G401.6 (cell line): ENCODE data around the gene CCR6.
"Not testable (repeated sequence)": the region's sequence is repeated elsewhere in the genome, so short reads cannot be mapped to it uniquely, and the experiment has no call there.

Experiments used
- FAIRE-seq: peaks from 2 replicates; lab custom pipeline; 2012; peaks lifted over from hg19 to GRCh38; lab: Jason Lieb, UNC

The CCR6 gene

DNA sequence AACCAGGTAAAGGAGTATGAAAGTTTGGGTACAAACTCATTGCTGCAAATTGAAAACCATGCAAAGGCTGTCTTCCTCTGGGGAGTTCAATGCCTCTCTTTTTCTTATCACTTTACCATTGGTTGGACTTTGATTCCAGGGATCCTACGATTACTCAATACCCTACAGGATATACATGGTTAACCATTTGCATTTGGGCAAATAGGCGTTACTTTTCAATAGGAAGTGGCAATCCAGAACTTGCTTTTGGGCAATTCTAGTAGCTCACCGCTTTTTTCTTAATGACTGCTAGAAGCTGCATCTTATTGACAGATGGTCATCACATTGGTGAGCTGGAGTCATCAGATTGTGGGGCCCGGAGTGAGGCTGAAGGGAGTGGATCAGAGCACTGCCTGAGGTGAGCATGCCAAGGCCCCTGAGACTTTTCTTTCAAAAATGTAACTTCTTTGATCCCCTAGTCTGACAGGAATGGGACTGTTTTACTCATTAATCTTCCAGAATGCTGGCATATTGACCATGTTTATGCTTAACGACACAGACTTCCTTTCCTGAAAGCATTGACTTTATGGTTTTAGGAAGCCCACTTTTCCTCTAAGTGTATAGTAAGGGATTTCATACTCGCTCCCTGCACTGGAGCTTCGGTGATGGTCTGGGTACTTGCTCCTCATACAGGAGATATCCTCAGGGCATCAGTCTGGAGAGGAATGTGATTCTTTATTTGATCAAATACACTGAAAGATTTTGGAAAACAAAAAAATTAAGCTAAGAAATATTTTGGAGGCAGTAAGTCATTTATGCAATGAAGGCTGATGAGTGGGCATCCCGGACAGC lies at the start of gene CCR6:
CCR6 (plus strand) TSS at position 270 of the 831 bp plus-strand sequence. CDS start 13,039 bp downstream, outside the sequence.
- FAIRE-seq: no peak

DNA sequence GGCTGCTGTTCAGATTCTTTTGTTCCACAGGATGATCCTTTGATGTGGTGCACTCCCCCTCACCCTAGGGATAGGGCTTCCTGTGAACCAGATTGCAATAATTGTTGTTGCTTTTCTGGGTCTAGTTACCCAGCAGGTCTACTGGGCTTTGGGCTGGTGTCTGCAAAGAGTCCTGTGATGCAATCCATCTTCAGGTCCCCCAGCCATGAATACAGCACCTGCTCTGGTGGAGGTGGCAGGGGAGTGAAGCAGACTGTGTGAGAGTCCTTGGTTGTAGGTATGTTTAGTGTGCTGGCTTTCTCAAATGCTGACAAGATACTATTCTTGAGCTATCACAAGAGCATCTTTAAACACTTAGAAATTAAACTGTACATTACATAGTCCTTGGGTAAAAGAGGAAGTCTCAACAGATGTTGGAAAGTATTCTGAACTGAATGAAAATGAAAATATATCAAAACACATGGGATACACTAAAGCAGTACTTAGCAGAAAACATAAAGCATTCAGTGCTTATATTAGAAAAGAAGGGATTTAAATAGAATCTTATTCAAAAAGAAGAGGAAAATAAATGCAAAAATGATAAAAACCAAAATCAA lies 49.1 kb upstream of the CCR6 start:
- FAIRE-seq: no peak

DNA sequence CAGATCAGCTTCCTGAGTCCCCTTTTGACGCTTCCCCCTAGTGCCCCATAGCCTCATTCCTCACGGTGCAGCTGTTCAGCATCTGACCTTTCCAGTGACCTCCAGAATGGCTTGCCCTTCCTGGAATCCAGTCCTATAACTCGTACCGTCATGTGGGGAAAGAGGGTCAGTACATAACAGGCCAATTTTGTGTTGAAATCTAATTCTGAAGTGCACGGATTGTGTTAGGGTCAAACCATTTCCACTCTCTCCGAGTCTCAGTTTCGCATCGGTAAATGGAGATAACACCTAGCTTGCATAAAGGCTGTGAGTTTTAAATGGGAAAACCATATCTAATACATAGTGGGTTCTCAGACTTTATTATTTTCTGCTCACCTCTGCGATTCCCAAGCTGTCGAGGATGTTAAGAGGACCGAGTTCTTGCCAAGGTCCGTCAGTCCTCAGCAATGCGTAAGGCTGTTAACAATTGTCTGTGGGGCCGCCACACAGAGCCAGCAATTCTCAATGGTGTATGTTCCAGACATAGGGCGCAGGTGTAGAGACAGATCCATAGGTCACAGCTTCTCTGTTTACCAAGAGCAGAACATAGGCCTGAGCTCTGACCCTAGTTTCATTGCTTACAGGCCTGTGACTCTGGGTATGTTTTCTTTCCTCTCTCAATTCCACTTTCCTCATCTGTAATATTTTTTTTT lies 45.5 kb upstream of the CCR6 start:
- no peak for FAIRE-seq

DNA sequence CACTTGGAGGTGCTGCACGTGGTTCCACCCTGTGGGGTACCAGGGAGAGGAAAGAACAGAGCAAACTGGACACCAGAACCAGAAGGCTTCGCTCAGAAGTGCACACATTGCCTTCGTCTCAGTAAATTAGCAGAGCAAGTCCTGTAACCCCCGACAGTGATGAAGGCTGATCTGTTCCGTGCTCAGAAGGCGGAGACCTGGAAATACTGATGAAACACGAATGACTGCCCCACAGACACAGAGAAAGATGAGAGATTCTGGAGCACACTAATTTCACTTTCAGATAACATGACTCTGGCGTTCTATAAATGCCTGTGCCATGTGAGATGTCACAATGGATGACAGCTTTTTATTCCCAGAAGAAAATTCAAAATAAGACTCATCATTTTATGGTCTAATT lies 44.2 kb upstream of the CCR6 start:
- no peak for FAIRE-seq

DNA sequence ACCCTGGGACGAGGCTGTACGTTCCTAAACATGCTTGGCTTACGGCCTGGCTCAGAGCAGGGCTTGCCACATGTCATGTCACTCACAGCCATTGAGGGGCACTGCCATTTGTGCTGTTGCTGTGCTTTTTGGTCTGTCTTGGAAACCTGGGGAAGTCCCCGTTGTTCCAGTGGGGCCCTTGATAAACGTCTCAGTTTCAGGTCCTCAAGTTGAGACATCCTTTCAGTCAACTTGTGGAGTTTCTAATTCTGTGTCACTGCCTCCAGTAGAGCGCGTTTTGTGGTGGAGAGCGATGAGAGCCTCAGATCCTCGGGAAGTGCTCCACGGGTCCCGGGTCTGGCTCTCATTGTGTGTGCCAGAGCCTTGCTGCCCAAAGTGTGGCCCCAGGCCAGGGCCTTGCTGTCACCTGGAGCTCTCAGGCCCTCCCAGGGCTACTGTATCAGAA lies 43.0 kb upstream of the CCR6 start:
- FAIRE-seq: no peak

DNA sequence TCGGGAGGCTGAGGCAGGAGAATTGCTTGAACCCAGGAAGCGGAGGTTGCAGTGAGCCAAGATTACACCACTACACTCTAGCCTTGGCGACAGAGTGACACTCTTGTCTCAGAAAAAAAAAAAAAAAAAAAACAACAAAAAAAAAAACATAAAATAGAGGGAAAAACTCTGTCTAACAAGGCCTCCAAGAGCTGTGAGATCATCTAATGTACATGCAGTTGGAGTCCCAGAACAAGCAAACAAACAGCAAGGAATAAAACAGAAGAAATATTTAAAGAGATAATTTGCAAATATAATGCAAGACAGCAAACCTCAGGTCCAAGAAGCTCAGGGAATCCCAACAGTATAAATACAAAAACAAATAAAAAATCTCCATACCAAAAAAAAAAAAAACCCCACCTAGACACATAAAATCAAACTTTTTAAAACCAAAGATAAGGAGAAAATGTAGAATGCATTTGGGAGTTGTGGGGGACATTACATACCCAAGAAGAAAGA lies 35.0 kb upstream of the CCR6 start:
- FAIRE-seq: no peak

DNA sequence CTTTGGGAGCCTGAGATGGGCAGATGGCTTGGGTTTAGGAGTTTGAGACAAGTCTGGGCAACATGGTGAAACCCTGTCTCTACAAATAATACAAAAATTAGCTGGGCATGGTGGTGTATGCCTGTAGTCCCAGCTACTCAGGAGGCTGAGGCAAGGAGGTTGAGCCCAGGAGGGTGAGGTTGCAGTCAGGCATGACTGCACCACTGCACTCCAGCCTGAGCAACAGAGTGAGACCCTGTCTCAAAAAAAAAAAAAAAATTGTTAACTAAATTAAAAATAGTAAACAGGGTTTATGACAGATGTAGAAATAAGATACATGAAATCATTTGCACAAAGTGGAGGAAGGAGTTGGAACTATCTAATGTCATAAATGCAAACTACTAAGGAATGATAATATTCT lies 34.2 kb upstream of the CCR6 start:
- not testable (repeated sequence) for FAIRE-seq

DNA sequence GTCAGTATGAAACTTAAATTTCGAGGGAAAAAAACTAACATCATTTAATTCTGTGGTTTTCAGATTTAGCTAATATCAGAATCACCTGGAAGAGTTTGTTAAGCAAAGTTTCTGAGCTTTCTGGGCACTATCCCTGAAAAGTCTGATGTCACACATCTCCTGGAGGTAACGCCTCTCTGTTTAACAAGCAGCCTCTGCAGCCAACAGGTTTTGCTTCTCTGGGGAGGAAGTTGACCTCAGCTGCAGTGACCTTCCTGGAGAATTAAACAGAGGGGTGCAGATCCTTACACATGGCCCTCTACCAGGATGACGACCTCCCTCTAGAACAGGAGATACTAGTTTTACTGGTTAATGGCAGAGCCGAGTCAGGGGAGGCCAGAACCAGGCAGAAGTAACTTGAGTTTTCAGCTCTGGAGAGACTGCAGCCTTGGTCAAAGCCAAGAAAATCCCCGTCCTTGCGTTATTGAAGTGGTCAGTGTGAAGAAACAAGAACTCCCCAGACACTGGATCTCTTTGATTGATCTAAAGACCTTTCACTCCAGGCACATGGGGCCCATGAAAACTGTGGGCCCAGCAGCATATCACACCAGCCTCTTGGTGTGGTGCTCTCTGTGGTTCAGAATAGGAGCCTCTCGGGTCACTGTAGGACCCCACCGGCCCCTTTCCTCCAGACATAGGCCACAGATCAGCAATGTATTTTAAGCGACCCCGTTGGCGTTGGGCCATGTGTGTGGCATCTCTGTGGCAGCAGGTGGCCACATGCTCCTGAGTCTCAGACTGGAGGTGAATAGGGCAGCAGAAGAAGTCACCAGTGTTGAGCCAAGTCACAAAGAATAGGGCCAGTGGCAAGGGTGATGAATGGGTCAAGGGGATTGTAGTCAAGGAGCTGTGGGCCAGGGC lies 33.4 kb upstream of the CCR6 start:
- FAIRE-seq: no peak

DNA sequence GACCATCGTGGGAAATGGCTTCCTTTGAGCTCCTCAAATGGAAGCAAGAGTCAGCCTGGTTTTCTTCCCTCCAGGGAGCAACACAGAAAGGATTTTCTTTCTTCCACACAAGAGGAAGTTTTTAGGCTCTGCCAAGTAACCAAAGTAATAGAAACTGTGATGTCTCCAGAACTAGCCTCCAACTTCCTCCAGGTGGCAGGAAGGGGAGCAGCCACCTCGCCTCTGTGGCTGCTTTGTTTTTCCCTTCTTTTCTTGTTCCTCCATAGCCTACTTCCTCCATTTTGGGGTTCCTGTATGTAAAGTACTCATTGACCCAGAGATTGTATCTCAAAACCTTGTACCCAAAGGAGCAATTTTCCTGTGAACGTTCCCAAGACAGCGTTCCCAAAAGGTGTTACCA lies 32.7 kb upstream of the CCR6 start:
- FAIRE-seq: no peak

DNA sequence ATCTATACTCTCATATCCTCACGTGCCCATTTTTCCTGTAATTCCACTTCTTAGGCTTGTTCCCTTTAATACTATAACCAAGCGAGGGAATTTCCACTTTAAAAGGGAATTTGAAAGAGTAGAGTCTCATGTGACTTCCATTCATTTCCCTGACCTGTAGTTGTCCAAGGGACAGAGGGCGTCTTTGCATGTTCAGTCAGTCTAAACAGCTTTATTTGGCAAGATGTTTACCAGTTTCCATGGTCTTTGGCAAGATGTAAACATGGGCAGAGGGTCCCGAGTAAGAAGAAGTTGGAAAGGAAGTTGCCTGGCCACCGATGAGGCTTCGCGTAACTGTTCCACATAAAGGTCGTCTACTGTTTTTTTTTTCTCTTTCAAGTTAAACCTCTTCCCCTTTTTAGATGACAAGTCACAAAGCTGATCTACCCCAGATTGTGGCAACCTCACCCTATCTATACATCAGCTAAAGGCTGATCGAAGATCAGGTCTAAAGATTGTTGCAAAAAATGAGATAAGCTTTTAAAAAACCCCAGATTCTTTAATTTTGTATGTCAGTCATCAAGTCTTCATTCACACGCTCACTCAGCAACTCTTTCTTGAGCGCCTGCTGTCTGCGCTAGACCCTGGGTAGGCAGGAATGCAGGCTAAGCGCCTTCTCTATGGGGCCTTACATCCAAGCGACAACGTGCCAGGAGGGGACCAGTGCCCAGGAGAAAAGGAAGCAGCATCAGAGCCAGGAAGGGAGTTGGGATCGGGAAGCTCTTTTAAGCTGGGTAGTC lies 31.7 kb upstream of the CCR6 start:
- FAIRE-seq: no peak

DNA sequence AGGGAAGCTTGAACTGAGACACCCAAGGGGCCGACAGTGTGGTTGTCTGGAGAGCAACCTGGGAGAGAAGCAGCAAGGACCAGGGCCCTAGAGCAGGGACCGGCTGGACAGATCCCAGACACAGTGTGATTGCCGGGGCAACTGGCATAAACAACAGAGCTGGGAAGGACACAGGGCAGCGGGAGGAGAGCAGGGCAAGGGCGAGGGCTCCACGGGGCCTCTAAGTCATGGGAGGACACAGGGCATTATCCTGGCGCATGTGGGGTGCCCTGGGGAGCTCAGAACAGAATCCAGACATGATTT lies 31.1 kb upstream of the CCR6 start:
- no peak for FAIRE-seq

DNA sequence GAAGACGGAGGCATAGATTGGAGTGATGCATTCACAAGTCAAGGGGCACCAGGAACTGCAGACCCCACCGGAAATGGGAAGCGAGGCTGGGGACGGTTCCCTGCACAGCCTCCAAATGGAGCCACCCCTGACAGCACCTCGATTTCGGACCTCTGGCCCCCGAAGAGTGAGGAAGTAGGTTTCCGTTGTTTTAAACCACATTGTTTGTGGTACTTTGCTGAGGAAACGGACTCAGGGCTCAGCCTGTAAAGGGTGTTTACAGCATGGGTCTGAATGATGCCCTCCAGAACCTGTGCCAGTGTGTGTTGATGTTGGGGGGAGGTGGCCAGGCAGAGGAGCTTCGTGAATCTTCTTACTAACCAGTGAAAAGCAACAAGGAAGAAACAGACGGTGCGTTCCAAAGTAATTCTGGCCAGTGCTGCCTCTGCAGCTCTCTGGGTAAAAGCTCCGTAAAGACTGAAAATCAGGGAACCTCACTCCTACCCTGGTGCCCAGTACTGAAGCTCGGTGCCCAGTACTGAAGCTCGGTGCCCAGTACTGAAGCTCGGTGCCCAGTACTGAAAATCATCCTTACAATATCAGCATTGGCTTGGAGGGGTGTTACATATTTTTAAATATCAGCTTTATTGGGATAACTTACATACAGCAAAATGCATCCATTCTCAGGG lies 30.1 kb upstream of the CCR6 start:
- no peak for FAIRE-seq

DNA sequence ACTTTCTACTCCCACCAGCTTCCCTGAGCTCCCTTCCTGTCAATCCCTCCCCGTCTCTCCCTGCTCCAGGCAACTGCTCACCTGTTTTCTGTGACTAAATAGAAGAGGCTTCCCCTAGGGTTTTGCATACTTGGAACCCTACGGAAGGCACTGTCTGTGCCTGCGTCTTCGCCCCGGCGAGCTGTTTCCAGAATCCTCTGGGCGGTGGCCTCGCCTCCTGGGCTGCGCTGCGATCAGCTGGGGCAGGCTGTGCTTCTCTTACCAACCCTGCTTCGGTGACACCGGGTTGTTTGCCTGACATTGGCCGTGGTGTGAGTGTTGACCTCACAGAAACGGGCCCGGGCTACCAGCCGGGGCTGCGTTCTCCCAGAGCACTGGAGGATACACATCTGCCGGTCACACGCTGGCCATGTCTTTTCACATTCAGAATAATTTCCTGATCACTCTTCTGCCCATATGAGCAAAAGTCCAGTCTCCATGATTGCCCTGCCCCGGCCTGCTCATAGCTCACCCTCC lies 29.4 kb upstream of the CCR6 start:
- FAIRE-seq: no peak

DNA sequence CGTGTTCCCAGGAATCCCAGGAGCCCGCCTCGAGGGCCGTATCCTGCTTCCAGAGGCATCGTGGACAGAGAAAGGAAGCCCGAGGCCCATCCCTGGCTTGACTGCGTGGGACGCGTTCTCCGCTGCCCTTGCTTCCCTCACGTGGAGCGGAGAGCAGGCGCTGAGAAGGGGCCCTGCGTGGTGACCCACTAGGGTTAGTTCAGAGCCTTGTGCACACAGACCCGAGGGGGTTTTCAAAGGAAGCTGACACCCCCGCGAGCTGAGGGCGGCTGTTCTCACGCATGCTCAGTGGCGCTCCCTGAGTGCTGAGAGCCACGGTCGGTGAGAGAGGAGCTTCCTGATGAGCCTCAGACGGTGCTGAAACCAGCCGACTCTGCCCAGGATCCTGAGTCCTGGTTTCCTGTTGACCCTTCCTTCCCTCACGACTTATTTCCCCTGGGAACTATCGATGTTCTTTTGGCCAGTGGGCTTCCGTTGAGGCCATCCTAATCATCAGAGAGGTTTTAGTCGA lies 28.9 kb upstream of the CCR6 start:
- no peak for FAIRE-seq

DNA sequence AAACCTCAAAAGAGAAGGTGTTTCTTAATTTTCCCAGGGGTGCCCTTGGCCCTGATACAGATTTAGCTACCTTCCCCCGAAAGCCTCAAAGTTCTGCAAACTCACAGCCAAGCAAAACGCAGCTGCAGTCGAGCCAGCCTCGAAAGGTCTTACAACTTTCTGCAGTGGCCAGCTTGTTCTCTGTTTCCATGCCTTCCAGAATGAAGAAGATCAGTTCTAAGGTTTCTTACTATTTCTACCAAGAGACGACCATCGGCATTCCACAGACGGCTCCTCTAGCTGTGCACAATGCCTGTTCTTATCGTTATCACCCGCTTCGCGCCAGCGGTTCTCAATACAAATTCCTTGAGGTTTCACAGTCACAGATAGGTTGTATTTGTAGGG lies 28.5 kb upstream of the CCR6 start:
- no peak for FAIRE-seq

DNA sequence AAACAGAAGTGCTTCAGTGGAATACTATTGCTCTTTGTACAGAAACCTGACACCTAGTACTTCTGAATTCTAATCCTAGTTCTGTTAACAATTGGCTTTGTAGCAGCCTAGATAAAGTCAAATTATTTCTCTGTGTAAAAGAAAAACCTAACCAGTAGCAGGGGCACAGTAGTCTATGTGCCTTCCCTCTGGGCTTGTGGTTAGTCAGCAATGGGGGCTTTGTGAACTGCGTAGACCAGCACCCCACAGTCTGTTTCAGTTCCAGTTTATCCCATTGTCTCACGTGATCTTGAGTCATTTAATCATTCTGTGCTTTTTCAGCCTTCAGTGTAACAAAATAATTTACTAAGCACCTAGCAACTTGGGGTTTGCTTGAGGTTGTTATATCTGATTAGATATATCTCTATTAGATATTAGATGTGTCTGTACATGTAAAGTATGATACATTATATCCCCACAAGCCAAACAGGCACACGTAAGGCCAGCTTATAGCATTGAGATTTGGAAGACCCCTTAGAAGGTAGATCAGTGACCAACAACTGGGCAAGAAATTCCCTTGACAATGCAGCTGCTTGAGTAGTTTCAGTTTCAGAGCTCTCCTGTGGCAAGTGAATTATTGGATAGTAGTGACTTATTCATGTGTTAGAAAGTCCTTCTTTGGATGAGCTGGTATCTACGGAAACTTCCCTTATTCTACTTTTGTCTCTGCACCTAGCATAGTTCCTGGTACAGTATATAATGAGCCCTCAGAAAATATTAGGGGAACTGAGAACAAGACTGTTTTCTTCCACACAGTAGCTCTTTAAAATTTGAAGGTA lies 27.9 kb upstream of the CCR6 start:
- no peak for FAIRE-seq

DNA sequence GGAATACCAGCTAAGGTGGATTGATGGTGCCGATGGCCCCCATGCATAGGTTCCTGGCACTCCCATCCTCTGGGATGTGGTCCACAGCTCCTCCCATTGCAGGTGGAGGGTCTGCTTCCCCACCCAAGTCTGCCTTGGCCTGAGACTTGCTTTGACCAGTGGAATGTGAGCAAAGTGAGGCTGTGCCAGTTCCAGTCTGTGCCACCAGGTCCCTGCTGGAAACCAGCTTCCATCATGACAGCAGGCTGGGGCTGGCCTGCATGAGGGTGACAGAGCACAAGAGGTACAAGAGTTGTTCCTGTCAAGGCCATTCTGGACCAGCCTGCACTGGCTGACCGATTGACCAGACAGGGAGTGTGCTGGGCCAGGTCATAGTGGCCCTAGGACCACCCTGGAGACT lies 27.0 kb upstream of the CCR6 start:
- no peak for FAIRE-seq

DNA sequence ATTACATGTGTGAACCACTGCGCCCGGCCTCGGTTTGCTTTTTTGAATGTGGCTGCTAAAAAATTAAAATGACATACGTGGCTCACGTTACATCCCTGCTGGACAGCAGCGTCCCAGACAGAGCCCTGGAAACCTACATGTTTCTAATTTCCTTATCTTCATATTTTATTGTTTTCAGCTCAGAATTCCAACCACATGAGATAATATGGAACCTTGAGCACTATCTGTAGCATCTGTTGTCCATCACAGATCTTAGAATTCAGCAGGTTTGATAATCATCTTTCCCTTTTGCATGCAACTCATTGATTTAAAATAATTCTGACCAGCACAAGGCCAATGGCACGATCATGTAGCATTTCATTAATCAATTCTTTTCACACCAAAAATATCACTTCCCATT lies 25.9 kb upstream of the CCR6 start:
- FAIRE-seq: no peak

DNA sequence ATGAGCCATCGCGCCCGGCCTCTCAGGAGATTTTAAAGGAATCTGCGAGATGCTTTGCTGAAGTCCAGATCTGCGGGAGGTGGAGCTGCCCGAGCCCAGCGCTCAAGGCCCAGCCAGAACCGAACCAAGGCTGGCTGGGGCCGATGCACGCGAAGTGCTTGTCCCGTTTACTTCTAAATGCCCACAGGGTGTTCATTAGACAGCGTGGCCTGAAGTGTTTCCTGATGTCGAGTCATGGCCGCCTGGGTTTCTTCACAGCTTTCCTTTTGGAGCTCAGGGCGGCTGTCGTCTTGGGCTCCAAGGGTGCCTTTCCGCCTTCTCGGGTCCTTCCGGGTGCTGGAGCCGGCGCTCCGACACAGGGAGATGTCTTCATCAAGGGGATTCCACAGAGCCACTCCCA lies 25.1 kb upstream of the CCR6 start:
- FAIRE-seq: no peak

DNA sequence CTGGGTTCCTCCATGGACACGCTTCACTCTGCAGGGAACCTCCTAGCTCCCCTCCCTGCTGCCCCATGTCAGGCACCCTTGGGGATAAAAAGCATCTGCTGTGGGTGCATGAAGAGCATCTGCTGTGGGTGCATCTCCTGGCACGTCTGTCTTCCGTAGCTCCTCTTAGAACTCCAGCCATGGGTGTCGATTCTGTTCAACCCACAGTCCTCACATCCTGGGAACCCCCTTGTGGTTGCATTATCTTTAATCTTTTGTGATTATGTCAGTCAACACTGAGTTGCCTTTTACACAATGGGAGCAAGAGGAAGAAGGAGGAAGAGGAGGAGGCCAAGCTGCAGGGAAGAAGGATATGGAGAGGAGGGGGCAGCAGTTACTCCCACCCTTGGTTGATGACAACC lies 24.1 kb upstream of the CCR6 start:
- FAIRE-seq: no peak
